Smooth muscle cell of the umbilical artery (primary cell): ENCODE results near the gene PTPA. TPM values are rescaled to one million over a fixed set of nuclear protein-coding genes. Genes with fewer than 3 reads are reported as not detected.

Experiments used
- total RNA-seq: library from RNA; depleted of rRNA; stranded (reverse); fragments of >200 nt; gene quantifications from 2 replicates; pipeline ENCODE4 v1.2.3, GENCODE V29; 2014

The PTPA gene
- total RNA-seq: 75.7 and 106 TPM in 2 replicates

GRCh38 chr9:129110740-129111527, at the start of gene PTPA, which contains the start of gene CRAT:
Gene PTPA (plus strand): TSS chr9:129111415. CDS start chr9:129111601, 186 bp downstream.
Gene CRAT (minus strand): TSS chr9:129110793. CDS start chr9:129110509, 284 bp downstream.

DNA sequence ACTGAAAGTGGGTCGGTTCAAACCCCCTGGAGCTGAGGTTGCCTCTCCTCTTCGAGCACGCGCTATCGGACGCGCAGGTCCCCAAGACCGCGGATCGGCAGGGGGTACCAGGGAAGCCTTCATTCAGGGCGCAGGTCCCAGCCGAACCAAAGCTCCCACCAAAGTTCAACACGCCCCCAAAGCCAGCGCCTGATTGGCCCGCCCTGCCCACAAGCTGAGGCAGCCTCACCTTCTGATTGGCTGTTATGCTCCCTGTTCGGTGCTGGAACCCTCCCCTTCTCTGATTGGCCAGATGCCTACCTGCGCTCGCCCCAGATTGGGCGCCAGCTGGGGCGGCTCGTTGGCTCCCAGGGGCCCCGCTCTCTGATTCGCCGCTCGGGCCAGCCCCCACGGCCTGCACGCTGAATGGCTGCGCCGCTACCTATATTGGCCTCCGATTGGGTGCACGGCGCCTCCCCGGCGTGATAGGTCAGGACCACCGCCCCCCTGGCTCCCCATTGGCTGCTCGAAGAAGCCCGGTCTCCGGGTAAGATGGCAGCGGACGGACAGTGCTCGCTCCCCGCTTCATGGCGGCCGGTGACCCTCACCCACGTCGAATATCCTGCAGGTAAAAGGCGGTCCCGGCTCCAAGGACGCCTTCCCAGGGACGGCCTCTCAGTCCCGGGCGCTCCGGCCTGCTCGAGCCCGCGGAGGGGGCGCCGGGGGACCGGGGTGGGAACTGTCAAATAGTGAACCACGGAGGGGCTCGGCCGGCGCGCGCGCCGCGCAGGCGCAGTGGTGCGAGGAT, 30.4 kb upstream of the PTPA start, which contains the start of gene DOLPP1:
Gene DOLPP1, plus strand, starts transcription at position 511 of the 787 bp plus-strand sequence. Its CDS starts 21 bp downstream, at position 532.

DNA sequence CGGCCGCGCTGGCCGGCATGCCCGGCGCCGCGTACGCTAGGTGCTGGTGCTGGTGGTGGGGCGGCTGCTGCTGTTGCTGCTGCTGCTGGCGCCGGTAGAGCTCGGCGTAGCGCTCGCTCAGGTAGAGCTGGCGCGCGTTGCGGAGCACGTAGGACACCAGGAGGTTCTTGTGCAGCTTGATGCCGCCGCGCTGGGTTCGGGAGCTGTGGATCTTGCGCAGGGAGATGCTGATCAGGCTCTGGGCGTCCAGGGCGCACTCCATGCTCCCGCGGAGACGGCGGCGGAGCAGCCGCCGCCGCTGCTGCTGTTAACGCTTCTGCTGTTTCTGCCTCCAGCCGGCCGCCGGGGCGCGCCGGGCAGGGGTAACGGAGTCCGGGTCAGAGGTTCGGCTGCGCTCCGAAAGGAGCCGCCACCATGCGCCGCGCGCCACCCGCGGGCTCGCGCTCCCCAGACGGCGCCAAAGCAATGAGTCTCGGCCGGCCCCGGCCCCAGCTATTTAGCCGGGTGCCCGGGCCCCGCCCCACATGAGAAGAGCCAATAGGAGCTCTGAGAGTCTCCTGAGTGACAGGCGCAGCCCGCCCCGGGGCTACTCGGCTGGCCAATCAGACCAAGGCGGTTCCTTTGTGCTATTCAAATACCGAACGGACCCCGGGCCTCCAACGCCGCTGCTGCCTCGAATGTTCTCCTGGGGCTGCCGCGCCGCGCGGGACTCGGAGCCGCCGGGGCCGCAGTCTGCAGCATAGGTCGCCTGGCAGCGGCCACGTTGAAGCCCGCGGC, 66.8 kb downstream of the PTPA start, which contains the start of gene IER5L:
Gene IER5L, minus strand, starts transcription at position 471 of the 777 bp plus-strand sequence. Its CDS starts 209 bp downstream, at position 262.

Other genes starting within 250 kb of the PTPA start
- 6.5 and 13.7 TPM in 2 replicates for gene KYAT1, start 229.5 kb upstream of the PTPA start, total RNA-seq
- 29.4 and 62.0 TPM in 2 replicates for gene LRRC8A, start 229.3 kb upstream of the PTPA start, total RNA-seq
- 2.1 and 3.4 TPM in 2 replicates for gene PHYHD1, start 190.4 kb upstream of the PTPA start, total RNA-seq
- 24.0 and 36.2 TPM in 2 replicates for gene DOLK, start 163.8 kb upstream of the PTPA start, total RNA-seq
- gene NUP188, start 163.7 kb upstream of the PTPA start, total RNA-seq: 43.7 and 88.7 TPM in 2 replicates
- 33.3 and 40.9 TPM in 2 replicates for gene SH3GLB2, start 83.1 kb upstream of the PTPA start, total RNA-seq
- 21.1 and 38.8 TPM in 2 replicates for gene MIGA2, start 74.8 kb upstream of the PTPA start, total RNA-seq
- gene DOLPP1, start 30.3 kb upstream of the PTPA start, total RNA-seq: 10.1 and 11.0 TPM in 2 replicates
- gene CRAT, start 622 bp upstream of the PTPA start, total RNA-seq: 26.7 and 50.4 TPM in 2 replicates
- 22.7 and 32.4 TPM in 2 replicates for gene IER5L, start 66.8 kb downstream of the PTPA start, total RNA-seq